ENCODE data around the gene TBX6.

TBX6 gene

DNA sequence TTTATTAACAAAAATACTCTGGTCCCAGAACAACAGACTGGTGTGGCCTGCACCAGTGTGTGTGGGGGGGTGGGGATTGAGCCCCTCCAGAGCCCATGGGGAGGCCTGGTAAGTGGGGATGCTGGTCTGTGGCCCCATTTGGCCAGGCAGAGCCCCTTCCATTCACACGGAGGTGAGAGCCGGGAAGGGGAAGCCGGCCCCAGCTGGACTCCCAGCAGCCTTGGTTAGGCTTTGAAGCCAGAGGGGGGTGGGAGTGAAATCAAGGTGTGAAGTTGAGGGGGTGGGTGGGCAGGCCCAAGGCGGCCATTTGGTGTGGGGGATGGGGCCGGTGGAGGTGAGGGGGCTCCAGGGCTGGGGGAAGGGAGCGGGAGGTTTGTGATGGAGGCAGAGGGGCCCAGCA is 5.9 kb downstream of the TBX6 start:
- DNase-seq, result no peak

DNA sequence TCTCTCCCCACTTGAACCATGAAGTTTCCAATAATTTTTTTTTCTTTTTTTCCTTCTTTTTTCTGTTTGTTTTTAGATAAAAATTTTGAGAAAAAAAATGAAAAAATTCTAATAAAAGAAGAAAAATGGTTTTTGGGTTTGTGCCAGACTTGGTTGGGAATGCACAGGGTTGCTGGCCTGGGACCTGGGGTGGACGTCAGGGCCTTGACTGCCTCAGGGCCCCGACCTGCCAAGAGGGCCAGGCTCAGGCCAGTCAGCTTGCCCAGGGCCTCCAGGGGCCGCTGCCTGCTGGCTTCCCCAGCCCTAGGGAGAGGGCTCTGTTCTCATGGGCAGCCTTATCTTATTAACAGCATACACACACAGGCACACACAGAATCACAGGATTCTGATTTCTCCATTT is 6.5 kb downstream of the TBX6 start:
- no peak for DNase-seq

DNA sequence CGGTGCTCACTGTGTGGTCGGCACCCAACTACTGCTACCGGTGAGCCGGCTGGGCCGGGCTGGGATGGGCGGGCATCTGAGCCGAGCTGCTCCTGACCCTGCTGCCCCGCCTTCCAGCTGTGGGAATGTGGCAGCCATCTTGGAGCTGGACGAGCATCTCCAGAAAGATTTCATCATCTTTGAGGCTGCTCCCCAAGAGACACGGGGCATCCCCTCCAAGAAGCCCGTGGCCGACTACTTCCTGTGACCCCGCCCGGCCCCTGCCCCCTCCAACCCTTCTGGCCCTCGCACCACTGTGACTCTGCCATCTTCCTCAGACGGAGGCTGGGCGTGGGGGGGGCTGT is 6.9 kb downstream of the TBX6 start:
- no peak for DNase-seq

DNA sequence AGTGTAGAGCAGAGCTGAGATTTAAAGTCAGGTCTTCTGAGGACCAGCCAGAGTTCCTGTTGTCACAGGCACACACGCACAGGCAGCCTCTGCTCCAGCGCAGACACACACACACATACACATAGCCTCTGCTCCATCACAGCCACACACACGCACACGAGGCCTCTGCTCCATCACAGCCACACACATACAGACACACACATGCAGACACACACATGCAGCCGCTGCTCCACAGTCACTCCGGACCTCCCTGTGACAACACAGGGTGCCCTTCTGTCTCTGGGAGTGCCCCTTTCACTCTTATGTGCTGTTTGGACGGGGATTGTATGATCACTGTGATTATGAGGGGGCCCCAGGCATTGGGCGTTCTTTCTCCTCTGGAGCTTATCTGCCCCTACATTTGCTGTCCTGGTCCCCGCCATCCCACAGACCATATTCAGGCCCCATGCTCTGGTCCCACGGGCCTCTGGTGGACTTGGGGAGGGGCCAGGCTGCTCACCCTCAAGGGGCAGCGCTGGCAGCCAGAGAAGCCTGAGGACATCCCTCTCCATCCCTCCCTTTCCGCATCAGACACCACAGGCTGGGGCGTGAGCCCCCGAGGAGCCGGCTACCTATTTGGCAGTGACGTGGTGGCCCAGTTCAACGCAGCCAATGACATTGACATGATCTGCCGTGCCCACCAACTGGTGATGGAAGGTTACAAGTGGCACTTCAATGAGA is 7.5 kb downstream of the TBX6 start:
- no peak for DNase-seq

DNA sequence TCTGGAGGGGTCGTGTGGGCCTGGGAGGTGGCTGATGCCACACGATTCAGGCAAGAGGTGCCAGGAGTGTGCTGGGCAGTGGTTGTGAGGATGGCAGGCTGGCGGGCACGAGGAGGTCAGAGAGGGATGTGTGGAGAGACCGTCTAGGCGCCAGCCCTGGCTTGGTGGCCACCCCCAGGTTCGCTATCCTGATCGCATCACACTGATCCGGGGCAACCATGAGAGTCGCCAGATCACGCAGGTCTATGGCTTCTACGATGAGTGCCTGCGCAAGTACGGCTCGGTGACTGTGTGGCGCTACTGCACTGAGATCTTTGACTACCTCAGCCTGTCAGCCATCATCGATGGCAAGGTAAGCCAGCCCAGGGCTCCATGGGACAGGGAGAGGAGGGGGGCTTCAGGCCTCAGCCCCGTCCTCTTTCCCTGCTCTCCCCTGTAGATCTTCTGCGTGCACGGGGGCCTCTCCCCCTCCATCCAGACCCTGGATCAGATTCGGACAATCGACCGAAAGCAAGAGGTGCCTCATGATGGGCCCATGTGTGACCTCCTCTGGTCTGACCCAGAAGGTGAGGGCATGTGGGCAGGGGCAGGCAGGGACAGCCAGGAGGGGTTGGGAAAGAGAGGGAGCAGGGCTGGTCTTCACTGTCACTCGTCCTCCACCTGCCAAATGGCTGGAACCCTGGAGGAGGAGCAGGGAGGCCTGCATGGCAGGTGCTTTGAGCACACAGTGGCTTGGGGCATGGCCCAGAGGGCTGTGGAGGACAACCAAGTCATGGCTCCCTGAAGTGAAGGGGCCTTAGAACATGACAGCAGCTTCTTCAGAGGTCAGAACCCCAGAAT is 8.3 kb downstream of the TBX6 start:
- no peak for DNase-seq

DNA sequence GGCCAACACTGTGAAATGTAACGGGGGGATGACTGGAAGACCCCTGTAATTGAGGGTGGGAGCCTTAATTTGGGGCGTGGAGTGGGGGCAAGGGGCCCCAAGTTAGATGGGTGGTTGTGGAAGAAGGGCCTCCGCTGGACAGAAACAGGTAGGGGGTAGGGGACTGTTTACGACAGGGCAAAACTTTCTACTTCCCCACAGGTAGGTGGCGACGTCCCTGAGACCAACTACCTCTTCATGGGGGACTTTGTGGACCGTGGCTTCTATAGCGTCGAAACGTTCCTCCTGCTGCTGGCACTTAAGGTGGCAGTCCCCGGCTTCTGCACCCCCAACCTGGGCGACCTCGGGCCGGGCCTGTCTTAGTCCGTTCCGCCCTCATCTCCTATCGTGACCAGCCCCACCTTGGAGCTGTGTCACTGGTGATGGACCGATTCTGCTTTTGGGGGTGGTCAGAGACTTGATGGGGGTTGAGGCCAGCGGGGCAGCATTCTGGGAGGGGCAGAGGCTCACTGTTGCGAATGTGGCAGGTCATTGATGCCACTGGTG is 9.1 kb downstream of the TBX6 start:
- DNase-seq, result no peak

DNA sequence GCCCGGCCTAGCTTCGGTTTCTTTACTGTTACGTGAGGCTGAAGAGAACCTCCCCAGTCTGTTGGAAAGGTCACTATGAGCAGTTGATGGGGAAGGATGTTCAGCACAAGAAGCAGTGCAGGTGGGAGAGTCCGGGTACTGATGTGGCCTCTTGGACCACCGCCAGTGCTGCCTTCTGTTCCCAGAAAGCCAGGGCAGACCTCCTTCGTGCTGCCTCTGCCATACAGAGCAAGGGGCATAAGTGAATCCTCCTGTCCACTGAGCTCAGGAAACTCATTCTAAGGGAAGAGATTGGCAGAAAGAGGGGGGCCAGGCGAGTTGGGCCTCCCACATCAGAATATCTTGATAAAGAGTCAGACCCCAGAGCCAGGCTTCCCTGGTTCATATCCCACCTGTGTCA is 12.2 kb downstream of the TBX6 start:
- no peak for DNase-seq

DNA sequence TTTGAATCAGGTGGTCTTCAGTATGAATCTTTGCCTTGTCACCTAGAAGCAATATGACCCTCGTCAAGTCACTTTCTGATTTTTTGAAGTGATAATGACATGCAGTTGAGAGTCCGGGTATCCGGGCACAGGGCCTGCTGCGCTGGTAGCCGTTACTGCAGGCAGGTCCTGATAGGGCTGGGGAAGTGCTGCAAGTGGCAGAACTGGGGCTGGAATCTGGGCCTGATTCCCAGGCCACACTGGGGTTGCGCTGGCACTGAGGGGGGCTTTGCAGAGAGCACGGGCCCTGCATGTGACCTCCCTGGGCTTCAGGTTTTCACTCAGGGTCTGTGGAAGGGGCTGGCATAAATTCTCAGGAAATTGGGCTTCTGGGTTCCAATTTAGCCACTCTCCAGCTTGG is 13.0 kb downstream of the TBX6 start:
- no peak for DNase-seq

DNA sequence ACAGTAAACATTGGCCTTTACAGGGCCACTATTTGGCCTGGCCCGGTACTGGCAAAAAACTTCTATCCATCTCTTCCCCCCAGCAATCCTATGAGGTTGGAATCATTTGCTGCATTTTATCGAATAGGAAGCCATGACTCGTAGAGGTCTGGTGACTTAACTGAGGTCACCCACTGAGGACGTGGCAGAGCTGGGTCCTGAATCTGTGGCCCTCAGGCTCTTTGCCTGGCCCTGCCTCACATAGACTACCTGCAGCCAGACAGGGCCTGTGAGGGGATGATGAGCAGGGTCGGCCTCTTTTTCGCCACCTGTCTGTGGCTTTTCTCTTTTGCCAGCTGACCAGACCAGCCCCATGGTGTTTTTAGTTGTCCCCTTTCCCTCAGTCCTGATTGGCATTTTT is 14.1 kb downstream of the TBX6 start:
- no peak for DNase-seq

DNA sequence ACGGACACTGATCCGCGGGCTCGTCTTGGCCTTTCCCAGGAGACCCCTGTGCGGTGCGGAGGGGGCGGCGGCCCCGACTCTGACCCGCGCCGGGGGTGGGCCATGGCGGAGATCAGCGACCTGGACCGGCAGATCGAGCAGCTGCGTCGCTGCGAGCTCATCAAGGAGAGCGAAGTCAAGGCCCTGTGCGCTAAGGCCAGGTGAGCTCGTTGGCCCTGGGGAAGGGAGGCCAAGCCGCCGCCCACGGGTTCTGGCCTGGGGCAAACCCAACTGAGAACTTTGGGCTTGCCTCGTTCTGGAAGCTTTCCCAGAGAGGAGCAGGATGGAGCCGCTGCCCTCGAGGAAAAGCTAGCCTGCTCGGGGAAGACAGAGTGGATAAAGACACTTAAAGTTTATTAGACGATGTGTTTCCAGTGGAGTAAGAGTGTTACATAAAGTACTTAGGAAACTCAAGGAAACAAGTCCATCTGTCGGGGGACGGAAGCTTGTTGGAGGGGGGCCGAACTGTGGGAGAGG is 15.4 kb downstream of the TBX6 start:
- DNase-seq, result no peak

DNA sequence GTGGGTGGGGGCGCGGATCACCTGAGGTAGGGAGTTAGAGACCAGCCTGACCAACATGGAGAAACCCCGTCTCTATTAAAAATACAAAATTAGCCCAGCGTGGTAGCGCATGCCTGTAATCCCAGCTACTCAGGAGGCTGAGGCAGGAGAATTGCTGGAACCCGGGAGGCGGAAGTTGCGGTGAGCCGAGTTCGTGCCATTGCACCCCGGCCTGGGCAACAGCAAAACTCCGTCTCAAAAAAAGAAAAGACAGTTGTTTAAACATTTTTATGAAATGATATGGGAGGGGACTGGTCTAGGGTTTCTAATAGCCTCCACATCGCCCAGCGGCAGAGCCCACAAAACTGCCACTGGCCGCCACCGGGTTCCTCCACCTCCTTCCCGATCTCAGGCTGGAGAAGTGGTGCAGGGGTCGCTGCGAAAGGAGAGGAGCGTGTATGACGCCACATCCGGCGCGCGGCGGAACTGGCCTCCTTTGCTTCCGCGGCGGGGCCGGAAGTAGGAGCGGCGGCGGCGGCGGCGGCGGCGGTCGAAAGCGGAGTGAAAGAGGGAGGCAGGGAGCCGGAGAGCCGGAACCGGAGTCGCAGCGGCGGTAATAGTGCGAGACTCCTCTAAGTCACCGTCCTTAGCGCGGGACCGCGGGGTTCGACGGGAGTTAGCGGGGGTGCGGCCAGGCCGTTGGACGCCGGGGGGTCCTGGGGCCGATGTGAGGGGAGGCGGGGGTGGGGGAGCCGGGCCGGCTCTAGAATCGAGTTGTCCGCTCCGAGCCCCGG is 16.0 kb downstream of the TBX6 start, which contains the start of gene PPP4C:
Gene PPP4C (plus strand): TSS at position 492 of the 773 bp plus-strand sequence. CDS start 384 bp downstream, outside the sequence.
- peak; percentile 89 for DNase-seq

DNA sequence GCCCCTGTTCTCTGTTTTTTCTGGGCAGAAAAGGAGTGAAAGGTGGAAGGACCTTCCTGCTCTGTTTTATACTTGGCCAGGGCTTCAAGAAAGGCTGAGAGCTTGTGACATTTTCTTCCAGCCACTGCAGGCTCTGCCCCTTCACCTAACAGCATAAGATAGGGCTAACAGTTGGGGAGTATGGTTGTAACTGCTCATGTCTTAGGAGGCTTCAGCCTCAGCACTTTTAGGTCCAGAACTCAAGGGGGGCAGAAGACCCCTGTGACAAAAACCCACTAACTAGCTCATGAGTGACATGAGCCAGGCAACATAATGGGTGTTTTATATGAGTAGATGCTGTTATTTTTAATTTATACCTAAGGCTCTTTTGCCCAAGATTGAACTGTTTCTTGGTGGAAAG is 21.2 kb downstream of the TBX6 start:
- no peak for DNase-seq

DNA sequence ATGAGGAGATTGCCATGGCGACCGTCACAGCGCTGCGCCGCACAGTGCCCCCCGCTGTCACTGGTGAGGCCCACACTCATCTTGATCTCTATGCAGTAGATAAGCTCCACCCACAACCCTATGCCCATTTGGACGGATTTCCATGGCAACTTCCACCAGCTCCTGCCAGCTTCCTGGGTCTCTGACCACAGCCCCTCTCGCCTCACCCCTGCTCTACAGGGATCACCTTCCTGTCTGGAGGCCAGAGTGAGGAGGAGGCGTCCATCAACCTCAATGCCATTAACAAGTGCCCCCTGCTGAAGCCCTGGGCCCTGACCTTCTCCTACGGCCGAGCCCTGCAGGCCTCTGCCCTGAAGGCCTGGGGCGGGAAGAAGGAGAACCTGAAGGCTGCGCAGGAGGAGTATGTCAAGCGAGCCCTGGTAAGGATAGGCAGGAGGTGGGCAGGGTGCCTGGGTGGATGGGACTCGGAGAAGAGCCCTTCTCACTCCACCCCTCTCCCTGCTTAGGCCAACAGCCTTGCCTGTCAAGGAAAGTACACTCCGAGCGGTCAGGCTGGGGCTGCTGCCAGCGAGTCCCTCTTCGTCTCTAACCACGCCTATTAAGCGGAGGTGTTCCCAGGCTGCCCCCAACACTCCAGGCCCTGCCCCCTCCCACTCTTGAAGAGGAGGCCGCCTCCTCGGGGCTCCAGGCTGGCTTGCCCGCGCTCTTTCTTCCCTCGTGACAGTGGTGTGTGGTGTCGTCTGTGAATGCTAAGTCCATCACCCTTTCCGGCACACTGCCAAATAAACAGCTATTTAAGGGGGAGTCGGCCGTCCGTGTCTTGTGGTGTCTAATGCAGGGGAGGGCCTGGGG is 21.9 kb downstream of the TBX6 start:
- no peak for DNase-seq

DNA sequence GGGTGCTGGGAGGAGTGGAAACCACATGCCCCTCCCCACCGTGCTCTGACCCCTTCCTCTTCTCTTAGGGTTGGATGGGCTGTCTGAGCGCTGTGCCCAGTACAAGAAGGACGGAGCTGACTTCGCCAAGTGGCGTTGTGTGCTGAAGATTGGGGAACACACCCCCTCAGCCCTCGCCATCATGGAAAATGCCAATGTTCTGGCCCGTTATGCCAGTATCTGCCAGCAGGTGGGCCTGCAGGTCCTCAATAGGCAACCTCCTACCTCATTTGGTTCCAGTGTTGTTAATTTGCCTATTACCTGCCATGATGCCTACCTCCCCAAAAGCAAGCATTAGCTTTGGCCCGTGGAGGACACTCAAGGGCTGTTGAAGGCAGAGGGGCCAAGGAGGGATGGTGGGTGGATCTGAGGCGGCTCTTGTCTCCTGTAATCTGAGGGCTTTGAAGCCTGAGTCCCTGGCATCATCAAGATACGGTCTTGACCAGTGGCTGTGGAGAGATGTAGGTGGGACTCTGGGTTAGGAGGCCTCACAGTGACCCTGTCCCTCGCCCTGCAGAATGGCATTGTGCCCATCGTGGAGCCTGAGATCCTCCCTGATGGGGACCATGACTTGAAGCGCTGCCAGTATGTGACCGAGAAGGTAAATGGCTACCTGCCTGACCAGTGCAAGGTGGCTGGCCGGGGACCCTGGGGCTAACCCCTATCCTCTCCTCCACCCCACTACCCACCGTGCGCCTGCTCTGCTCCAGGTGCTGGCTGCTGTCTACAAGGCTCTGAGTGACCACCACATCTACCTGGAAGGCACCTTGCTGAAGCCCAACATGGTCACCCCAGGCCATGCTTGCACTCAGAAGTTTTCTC is 22.7 kb downstream of the TBX6 start:
- DNase-seq, result peak; percentile 58

DNA sequence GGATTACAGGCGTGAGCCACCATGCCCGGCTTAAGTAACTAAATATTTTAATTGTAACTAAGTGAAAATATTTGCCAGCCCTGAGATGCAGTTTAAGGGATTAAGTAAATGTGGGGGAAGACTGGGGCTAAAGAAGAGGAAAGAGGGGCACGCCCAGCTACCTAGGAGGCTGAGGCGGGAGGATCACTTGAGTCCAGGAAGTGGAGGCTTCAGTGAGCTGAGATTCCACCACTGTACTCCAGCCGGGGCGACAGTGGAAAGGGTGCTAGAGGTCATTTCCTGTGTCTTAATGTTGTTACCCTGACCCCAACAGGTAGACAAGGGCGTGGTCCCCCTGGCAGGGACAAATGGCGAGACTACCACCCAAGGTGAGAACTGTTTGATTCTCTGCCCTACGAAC is 23.4 kb downstream of the TBX6 start:
- no peak for DNase-seq

DNA sequence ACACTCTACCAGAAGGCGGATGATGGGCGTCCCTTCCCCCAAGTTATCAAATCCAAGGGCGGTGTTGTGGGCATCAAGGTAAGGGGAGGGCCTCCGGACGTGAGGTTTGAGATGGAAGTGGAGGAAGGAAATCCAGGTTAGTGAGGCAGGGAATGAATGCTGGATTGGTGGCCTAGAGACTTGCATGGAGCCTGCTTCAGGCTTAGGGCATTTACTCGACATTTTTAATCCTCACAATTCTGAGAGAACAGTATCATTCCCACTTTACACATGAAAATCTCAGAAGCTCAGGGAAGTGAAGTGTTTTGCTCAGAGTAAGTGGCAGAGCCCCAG is 24.2 kb downstream of the TBX6 start:
- DNase-seq, result no peak

DNA sequence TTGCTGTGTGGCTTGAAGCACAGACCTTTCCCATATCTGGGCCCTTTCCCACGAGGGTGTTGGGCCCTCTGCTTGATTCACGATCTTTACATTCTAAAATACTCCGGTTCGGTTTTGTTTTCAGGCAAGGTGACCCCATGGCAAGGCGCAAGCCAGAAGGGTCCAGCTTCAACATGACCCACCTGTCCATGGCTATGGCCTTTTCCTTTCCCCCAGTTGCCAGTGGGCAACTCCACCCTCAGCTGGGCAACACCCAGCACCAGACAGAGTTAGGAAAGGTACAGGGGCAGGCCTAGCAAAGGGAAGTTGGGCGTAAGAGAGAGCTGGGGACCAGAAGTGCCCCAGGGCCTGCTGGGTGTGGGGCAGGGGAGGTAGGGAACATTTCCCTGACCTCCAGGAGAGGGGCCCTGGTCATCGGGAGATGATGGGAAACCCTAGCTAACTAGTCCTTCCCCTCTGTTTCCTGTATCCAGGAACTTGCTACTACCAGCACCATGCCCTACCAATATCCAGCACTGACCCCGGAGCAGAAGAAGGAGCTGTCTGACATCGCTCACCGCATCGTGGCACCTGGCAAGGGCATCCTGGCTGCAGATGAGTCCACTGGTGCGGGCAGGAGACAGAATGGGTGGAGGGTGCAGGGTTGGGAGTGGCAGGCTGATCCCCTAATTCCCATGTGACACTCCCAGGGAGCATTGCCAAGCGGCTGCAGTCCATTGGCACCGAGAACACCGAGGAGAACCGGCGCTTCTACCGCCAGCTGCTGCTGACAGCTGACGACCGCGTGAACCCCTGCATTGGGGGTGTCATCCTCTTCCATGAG is 24.8 kb downstream of the TBX6 start:
- no peak for DNase-seq

DNA sequence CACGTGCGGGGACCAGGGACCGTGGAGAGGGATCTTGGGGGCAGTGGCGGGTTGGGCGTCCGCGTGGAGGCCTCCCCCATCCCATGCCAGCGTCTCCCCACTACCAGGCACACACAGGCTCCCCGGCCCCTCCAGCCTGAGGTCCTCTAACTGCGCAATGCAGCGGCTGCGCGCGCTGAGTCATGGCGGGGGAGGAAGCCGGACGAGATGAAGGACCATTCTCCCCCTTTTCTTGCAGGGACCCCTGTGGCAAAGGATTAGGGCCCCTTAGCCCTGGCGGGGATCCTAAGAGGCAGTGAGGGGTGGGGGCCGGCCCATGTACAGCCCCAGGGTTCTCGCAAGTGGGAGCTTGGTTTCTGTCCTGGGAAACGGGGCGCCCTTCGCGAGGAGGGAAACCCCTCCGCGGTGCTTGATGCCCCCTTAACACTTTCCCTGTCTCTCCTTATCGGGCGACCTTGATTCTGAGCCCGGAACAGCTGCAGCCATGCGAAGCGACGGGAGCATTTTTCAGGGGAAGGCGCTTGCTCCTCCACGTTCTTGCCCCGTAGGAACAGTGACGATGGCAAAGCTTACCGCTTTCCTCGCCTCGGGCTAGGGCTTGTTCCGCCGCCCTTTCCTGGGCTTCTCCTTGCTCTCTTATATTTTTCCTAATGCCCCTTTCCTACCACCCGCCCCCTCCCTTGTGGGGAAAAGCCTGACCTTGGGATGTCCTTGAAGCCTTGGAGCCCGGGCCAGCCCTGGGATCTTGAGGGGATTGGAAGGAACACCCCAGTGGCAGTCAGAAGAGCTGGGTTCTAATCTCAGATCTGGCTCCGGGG is 25.6 kb downstream of the TBX6 start:
- peak; percentile 43 for DNase-seq
